WTC11 (cell line): Measurements from ENCODE around the gene TRIM41. TPM values are rescaled to one million over a fixed set of nuclear protein-coding genes. Genes with fewer than 3 reads are reported as not detected.
A peak's percentile ranks its signal among the peaks of the same experiment; 100 is the strongest.

Experiments
- ARID4B ChIP-seq: sonication (generic); formaldehyde crosslinking; IDR thresholded peaks from 2 replicates; pipeline ENCODE4 v1.8.0; 2023; ENCODE audit warnings: missing genetic modification reagents, mild to moderate bottlenecking, borderline replicate concordance
- ATF2 ChIP-seq: sonication (generic); formaldehyde crosslinking; IDR thresholded peaks from 2 replicates; pipeline ENCODE4 v1.8.1; 2022; ENCODE audit warnings: low read depth, missing genetic modification reagents, borderline replicate concordance
- E2F1 ChIP-seq: sonication (generic); formaldehyde crosslinking; IDR thresholded peaks from 2 replicates; pipeline ENCODE4 v1.8.0; 2022; ENCODE audit warnings: mild to moderate bottlenecking, missing genetic modification reagents
- ETV6 ChIP-seq: sonication (generic); formaldehyde crosslinking; IDR thresholded peaks from 2 replicates; pipeline ENCODE4 v1.8.1; 2022; ENCODE audit warnings: mild to moderate bottlenecking, missing genetic modification reagents
- JAZF1 ChIP-seq: fragments of 250-450 bp; sonication (Bioruptor Pico); IDR thresholded peaks from 2 replicates; pipeline ENCODE4 v1.9.0; 2021; ENCODE audit warnings: moderate library complexity, mild to moderate bottlenecking, inconsistent platforms
- KAT7 ChIP-seq: sonication (generic); formaldehyde crosslinking; IDR thresholded peaks from 2 replicates; pipeline ENCODE4 v1.8.1; 2023; ENCODE audit warnings: missing genetic modification reagents, mild to moderate bottlenecking, borderline replicate concordance
- NFYB ChIP-seq: sonication (generic); formaldehyde crosslinking; conservative IDR thresholded peaks from 2 replicates; pipeline ENCODE4 v1.8.0; 2022; ENCODE audit warnings: low read depth, missing genetic modification reagents
- TCF7 ChIP-seq: sonication (generic); formaldehyde crosslinking; IDR thresholded peaks from 2 replicates; pipeline ENCODE4 v1.8.0; 2022; ENCODE audit warnings: mild to moderate bottlenecking, low read depth, missing genetic modification reagents, moderate library complexity
- USF2 ChIP-seq: sonication (generic); formaldehyde crosslinking; IDR thresholded peaks from 2 replicates; pipeline ENCODE4 v1.8.1; 2023; ENCODE audit warnings: mild to moderate bottlenecking, missing genetic modification reagents, moderate library complexity
- ZNF138 ChIP-seq: sonication (generic); formaldehyde crosslinking; conservative IDR thresholded peaks from 2 replicates; pipeline ENCODE4 v1.8.1; 2022; ENCODE audit warnings: mild to moderate bottlenecking, moderate library complexity, missing genetic modification reagents
- ZNF232 ChIP-seq: sonication (generic); formaldehyde crosslinking; IDR thresholded peaks from 2 replicates; pipeline ENCODE4 v1.8.0; 2022; ENCODE audit warnings: mild to moderate bottlenecking, missing genetic modification reagents
- ZNF317 ChIP-seq: sonication (generic); formaldehyde crosslinking; IDR thresholded peaks from 2 replicates; pipeline ENCODE4 v1.8.1; 2023; ENCODE audit warnings: low read depth, mild to moderate bottlenecking, moderate library complexity, missing genetic modification reagents, borderline replicate concordance
- total RNA-seq: library from RNA; stranded (reverse); gene quantifications from 3 replicates; pipeline ENCODE4 v1.2.3, GENCODE V29; 2021
- TF ChIP-seq, protein P1 (sequence below): fragments of 250-450 bp; sonication (Bioruptor Pico); IDR thresholded peaks from 2 replicates; pipeline ENCODE4 v1.8.0; 2021; ENCODE audit warnings: mild to moderate bottlenecking
- TF ChIP-seq, protein P2 (sequence below): fragments of 250-450 bp; sonication (Bioruptor Pico); IDR thresholded peaks from 2 replicates; pipeline ENCODE4 v1.9.0; 2021; ENCODE audit warnings: mild to moderate bottlenecking, borderline replicate concordance
- TF ChIP-seq, protein P3 (sequence below): sonication (generic); formaldehyde crosslinking; IDR thresholded peaks from 2 replicates; pipeline ENCODE4 v1.8.0; 2022; ENCODE audit warnings: mild to moderate bottlenecking, missing genetic modification reagents
- TF ChIP-seq, protein P4 (sequence below): fragments of 250-450 bp; sonication (Bioruptor Pico); IDR thresholded peaks from 2 replicates; pipeline ENCODE4 v1.9.0; 2021; ENCODE audit warnings: mild to moderate bottlenecking
- TF ChIP-seq, protein P5 (sequence below): sonication (generic); formaldehyde crosslinking; IDR thresholded peaks from 2 replicates; pipeline ENCODE4 v1.8.0; 2022; ENCODE audit warnings: missing genetic modification reagents

TRIM41 gene
- total RNA-seq, 1 experiment from 2014 or later, result 33.5 TPM

GRCh38 chr5:181260720-181261319, 37.7 kb downstream of the TRIM41 start, which contains the start of gene TRIM52 (continued):
- TF ChIP-seq, protein P1, sequence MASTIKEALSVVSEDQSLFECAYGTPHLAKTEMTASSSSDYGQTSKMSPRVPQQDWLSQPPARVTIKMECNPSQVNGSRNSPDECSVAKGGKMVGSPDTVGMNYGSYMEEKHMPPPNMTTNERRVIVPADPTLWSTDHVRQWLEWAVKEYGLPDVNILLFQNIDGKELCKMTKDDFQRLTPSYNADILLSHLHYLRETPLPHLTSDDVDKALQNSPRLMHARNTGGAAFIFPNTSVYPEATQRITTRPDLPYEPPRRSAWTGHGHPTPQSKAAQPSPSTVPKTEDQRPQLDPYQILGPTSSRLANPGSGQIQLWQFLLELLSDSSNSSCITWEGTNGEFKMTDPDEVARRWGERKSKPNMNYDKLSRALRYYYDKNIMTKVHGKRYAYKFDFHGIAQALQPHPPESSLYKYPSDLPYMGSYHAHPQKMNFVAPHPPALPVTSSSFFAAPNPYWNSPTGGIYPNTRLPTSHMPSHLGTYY (CRISPR knock-in tag), result no peak
- TF ChIP-seq ZNF138 (CRISPR knock-in tag) (no peak), ZNF232 (CRISPR knock-in tag) (no peak; the same call in 1 of the 2 replicates), ETV6 (CRISPR knock-in tag) (peak; percentile 78; the same call in 1 of the 2 replicates), JAZF1 (CRISPR knock-in tag) (no peak), KAT7 (CRISPR knock-in tag) (0 out of 2 replicates have a peak, but pooled peaks have one; percentile 24), ATF2 (CRISPR knock-in tag) (no peak), ARID4B (CRISPR knock-in tag) (peak; percentile 94), USF2 (0 out of 2 replicates have a peak, but pooled peaks have one; percentile 46), ZNF317 (no peak), NFYB (CRISPR knock-in tag) (no peak), TCF7 (no peak), E2F1 (no peak)
- TF ChIP-seq, protein P2, sequence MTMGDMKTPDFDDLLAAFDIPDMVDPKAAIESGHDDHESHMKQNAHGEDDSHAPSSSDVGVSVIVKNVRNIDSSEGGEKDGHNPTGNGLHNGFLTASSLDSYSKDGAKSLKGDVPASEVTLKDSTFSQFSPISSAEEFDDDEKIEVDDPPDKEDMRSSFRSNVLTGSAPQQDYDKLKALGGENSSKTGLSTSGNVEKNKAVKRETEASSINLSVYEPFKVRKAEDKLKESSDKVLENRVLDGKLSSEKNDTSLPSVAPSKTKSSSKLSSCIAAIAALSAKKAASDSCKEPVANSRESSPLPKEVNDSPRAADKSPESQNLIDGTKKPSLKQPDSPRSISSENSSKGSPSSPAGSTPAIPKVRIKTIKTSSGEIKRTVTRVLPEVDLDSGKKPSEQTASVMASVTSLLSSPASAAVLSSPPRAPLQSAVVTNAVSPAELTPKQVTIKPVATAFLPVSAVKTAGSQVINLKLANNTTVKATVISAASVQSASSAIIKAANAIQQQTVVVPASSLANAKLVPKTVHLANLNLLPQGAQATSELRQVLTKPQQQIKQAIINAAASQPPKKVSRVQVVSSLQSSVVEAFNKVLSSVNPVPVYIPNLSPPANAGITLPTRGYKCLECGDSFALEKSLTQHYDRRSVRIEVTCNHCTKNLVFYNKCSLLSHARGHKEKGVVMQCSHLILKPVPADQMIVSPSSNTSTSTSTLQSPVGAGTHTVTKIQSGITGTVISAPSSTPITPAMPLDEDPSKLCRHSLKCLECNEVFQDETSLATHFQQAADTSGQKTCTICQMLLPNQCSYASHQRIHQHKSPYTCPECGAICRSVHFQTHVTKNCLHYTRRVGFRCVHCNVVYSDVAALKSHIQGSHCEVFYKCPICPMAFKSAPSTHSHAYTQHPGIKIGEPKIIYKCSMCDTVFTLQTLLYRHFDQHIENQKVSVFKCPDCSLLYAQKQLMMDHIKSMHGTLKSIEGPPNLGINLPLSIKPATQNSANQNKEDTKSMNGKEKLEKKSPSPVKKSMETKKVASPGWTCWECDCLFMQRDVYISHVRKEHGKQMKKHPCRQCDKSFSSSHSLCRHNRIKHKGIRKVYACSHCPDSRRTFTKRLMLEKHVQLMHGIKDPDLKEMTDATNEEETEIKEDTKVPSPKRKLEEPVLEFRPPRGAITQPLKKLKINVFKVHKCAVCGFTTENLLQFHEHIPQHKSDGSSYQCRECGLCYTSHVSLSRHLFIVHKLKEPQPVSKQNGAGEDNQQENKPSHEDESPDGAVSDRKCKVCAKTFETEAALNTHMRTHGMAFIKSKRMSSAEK (CRISPR knock-in tag), result no peak
- TF ChIP-seq, protein P3, sequence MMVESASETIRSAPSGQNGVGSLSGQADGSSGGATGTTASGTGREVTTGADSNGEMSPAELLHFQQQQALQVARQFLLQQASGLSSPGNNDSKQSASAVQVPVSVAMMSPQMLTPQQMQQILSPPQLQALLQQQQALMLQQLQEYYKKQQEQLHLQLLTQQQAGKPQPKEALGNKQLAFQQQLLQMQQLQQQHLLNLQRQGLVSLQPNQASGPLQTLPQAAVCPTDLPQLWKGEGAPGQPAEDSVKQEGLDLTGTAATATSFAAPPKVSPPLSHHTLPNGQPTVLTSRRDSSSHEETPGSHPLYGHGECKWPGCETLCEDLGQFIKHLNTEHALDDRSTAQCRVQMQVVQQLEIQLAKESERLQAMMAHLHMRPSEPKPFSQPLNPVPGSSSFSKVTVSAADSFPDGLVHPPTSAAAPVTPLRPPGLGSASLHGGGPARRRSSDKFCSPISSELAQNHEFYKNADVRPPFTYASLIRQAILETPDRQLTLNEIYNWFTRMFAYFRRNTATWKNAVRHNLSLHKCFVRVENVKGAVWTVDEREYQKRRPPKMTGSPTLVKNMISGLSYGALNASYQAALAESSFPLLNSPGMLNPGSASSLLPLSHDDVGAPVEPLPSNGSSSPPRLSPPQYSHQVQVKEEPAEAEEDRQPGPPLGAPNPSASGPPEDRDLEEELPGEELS (CRISPR knock-in tag), result peak; percentile 88
- TF ChIP-seq, protein P4, sequence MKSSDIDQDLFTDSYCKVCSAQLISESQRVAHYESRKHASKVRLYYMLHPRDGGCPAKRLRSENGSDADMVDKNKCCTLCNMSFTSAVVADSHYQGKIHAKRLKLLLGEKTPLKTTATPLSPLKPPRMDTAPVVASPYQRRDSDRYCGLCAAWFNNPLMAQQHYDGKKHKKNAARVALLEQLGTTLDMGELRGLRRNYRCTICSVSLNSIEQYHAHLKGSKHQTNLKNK (CRISPR knock-in tag), result no peak
- TF ChIP-seq, protein P5, sequence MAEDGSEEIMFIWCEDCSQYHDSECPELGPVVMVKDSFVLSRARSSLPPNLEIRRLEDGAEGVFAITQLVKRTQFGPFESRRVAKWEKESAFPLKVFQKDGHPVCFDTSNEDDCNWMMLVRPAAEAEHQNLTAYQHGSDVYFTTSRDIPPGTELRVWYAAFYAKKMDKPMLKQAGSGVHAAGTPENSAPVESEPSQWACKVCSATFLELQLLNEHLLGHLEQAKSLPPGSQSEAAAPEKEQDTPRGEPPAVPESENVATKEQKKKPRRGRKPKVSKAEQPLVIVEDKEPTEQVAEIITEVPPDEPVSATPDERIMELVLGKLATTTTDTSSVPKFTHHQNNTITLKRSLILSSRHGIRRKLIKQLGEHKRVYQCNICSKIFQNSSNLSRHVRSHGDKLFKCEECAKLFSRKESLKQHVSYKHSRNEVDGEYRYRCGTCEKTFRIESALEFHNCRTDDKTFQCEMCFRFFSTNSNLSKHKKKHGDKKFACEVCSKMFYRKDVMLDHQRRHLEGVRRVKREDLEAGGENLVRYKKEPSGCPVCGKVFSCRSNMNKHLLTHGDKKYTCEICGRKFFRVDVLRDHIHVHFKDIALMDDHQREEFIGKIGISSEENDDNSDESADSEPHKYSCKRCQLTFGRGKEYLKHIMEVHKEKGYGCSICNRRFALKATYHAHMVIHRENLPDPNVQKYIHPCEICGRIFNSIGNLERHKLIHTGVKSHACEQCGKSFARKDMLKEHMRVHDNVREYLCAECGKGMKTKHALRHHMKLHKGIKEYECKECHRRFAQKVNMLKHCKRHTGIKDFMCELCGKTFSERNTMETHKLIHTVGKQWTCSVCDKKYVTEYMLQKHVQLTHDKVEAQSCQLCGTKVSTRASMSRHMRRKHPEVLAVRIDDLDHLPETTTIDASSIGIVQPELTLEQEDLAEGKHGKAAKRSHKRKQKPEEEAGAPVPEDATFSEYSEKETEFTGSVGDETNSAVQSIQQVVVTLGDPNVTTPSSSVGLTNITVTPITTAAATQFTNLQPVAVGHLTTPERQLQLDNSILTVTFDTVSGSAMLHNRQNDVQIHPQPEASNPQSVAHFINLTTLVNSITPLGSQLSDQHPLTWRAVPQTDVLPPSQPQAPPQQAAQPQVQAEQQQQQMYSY, result no peak; the same call in 1 of the 2 replicates
